Measurements from ENCODE around the gene LARP1. TPM values are rescaled to one million over a fixed set of nuclear protein-coding genes. Genes with fewer than 3 reads are reported as not detected.
"Not testable (repeated sequence)": the region's sequence is repeated elsewhere in the genome, so short reads cannot be mapped to it uniquely, and the experiment has no call there.

The LARP1 gene
- total and polyA plus RNA-seq, 5 experiments from 2014 or later: 10.9 to 180 (median 29.4) TPM

DNA sequence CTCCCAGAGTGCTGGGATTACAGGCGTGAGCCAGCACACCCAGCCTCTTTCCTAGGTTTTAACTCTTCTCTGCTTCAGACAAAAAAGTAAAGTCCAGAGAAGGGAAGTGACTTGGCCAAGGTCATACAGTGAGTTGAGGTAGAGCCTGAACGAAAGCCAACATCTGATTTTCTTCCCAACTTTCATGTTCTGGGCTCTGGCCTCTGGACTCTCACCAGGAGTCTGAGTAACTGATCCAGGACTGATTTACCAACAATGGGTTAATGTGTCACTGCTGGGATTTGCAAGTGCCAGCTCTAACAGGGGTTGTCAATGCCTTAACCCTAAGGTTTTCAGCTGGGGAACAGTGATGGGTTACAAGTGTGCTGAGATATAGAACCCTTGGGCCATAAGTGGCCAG lies 32.2 kb upstream of the LARP1 start:
- Mint-ChIP-seq H3K9me3 (no peaks in the 10 kb centered on the region), H3K4me3 (no peak overlapping the region), H3K27me3 (peaks cover 0 to 3% (median 0%) of the 10 kb centered on the region in 5 donors), H3K27ac (no peak overlapping the region), H3K36me3 (no peaks in the 10 kb centered on the region), H3K4me1 (no peaks in the 10 kb centered on the region)
- POLR2A ChIA-PET: interaction anchor here (0.6 kb wide), 1 partner anchor 44 kb away, joined by 4 read pairs; no protein-coding TSS in a partner anchor
- ATAC-seq: no peak
- DNase-seq: no peak

DNA sequence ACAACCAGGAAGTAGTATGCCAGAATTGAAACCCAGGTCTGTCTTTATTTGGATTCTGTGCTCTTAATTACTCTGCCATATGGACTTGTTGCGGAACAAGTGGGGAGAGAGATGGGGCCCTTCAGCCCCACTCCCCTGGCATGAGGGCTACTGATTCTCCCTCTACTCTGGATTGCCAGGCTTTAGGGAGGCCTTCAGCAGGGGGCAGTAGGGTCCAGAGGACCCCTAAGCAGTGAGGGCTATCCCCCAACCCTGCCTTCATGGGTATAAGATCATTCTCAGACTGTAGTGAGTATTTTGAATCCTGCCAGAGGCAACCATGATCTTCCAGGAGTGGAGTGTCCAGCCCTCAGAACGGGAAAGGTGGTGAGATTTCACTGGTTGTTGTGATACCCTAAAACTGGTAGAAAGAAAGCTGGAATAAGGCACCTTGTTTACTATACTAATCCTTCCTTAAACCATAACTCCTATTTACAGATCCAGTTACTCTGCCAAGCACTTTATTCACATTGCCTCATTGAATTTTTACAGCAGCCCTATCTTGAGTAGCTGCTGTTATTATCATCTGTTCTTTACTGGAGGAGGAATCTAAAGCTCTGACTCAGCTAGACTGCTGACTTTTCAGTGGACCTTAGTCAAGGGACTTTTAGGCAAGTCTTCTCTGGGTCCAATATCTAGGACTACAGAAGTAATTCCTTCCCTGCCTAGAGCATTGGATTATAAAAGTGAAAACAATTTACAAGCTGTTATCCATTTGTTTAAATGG lies 31.3 kb upstream of the LARP1 start:
- ATAC-seq (no peak), DNase-seq (no peak)
- Mint-ChIP-seq H3K4me1 (no peaks in the 10 kb centered on the region), H3K9me3 (peaks cover 0 to 4% (median 0%) of the 10 kb centered on the region in 9 donors), H3K36me3 (peaks cover 0 to 3% (median 0%) of the 10 kb centered on the region in 3 donors), H3K27ac (no peak overlapping the region), H3K4me3 (no peak overlapping the region), H3K27me3 (peaks cover 0 to 3% (median 0%) of the 10 kb centered on the region in 5 donors)
- POLR2A ChIA-PET: no interaction called here

DNA sequence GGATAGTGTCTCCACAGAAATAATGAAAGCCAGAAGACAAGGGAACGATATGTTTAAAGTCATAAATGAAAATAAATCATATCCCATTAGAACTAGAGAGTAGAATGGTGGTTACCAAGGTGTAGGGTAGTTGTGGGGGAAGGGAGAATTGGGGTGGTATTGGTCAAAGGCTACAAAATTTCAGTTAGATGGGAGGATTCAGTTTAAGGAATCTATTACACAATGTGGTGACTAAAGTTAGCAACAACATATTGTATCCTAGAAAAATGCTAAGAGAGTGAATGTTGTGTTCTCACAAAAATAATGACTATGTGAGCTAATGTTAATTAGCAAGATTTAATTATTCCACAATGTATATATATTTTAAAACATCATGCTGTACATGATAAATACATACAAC lies 27.8 kb upstream of the LARP1 start:
- ATAC-seq: no peak

DNA sequence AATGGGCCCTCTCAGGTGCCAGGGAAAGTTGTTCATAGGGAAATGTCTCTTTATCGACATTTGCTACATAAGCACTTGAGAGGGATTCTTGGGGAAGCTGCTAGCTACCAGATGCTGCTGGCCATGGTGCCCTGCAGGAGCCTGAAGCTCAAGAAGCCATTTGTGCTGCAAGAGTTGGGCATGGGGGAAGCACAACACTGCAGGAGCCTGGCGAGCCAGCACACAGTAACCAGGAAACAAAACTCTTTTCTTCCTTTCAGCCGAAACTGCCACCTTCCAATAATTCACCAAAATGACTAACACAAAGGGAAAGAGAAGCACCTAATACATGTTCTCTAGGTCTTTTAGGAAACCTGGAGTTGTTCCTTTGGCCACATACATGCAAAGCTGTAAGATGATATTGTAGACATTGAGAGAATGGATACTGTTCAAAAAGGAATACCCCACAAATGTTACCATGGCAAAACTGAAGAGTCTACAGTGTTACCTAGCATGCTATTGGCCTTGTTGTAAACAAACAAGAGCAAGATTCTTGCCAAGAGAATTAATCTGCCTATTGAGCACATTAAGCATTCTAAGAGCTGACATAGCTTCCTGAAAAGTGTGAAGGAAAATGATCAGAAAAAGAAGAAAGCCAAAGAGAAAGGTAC lies 26.1 kb upstream of the LARP1 start:
- ATAC-seq (no peak), DNase-seq (no peak)
- no peak overlapping the region for H3K4me3 Mint-ChIP-seq
- no peaks in the 10 kb centered on the region for H3K4me1 Mint-ChIP-seq
- peaks cover 0 to 8% (median 5%) of the 10 kb centered on the region in 3 donors for H3K36me3 Mint-ChIP-seq
- POLR2A ChIA-PET: no interaction called here
- H3K27ac Mint-ChIP-seq: no peak overlapping the region
- peaks cover 0 to 2% (median 0%) of the 10 kb centered on the region in 5 donors for H3K27me3 Mint-ChIP-seq
- H3K9me3 Mint-ChIP-seq: peaks cover 0 to 11% (median 2%) of the 10 kb centered on the region in 9 donors

More for the DNA sequence above, 27.8 kb upstream of the LARP1 start:
- POLR2A ChIA-PET: no interaction called here
- Mint-ChIP-seq H3K4me3 (no peak overlapping the region), H3K4me1 (no peaks in the 10 kb centered on the region), H3K27ac (no peak overlapping the region), H3K9me3 (peaks cover 0 to 11% (median 2%) of the 10 kb centered on the region in 9 donors), H3K27me3 (peaks cover 0 to 3% (median 0%) of the 10 kb centered on the region in 5 donors), H3K36me3 (peaks cover 0 to 8% (median 5%) of the 10 kb centered on the region in 3 donors)
- no peak for DNase-seq

DNA sequence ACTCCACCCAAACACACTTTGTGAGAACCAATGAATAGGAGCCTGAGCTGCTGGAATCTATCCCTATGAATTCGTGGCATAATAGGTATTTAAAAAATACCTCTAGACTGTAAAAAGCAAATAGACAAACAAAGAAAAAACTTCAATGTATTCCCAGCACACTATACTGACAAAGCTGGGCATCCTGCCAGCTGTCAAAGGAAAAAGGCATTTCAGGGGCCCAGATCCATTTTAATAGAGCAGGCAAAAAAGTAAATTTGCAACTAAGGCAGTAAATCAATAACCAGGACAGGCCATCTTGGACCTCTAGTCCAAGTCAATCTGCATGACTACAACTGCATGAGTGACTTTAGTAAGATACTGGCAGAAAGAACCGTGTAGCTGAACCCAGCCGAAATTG lies 25.6 kb upstream of the LARP1 start:
- DNase-seq: no peak
- Mint-ChIP-seq H3K4me1 (no peaks in the 10 kb centered on the region), H3K4me3 (no peak overlapping the region), H3K36me3 (peaks cover 0 to 8% (median 5%) of the 10 kb centered on the region in 3 donors), H3K27ac (no peak overlapping the region), H3K27me3 (peaks cover 0 to 2% (median 0%) of the 10 kb centered on the region in 5 donors), H3K9me3 (peaks cover 0 to 11% (median 2%) of the 10 kb centered on the region in 9 donors)
- ATAC-seq: no peak
- POLR2A ChIA-PET: no interaction called here

DNA sequence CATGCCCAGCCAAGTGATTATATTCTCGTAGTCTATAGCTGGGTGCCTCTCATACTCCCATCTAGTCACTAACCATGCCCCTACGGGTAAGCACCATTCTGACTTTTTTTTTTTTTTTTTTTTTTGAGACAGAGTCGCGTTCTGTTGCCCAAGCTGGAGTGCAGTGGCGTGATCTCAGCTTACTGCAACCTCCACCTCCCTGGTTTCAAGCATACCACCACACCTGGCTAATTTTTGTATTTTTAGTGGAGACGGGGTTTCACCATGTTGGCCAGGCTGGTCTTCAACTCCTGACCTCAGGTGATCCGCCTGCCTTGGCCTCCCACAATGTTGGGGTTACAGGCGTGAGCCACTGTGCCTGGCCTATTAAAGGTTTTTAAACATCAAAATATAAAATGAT lies 24.4 kb upstream of the LARP1 start:
- H3K27ac Mint-ChIP-seq, H3K36me3 Mint-ChIP-seq, H3K4me1 Mint-ChIP-seq, ATAC-seq, DNase-seq, H3K4me3 Mint-ChIP-seq, POLR2A ChIA-PET, H3K27me3 Mint-ChIP-seq: not testable (repeated sequence)
- peaks cover 0 to 11% (median 2%) of the 10 kb centered on the region in 9 donors for H3K9me3 Mint-ChIP-seq

DNA sequence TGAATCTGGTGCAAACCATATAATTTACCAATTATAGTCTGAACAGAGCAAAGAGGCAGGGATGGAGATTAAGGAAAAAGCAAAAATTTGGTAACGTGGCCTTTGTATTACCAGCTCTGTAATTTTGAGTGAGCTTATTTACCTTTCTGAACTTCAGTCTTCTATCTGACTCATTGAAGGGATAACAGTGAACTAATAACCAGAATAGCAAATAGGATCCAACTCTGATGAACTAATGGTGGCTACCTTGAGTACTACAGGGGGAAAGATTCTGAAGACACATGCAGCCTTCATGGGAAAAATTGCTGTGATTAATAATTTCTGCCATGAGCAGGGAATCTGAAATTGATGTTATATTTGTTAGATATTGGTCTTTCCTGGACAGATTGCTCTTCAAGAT lies 23.0 kb upstream of the LARP1 start:
- H3K27ac Mint-ChIP-seq: no peak overlapping the region
- H3K4me3 Mint-ChIP-seq: no peak overlapping the region
- H3K4me1 Mint-ChIP-seq: no peaks in the 10 kb centered on the region
- ATAC-seq: no peak
- POLR2A ChIA-PET: no interaction called here
- H3K27me3 Mint-ChIP-seq: peaks cover 0 to 2% (median 0%) of the 10 kb centered on the region in 5 donors
- DNase-seq: no peak
- peaks cover 0 to 11% (median 2%) of the 10 kb centered on the region in 9 donors for H3K9me3 Mint-ChIP-seq
- peaks cover 0 to 8% (median 5%) of the 10 kb centered on the region in 3 donors for H3K36me3 Mint-ChIP-seq

DNA sequence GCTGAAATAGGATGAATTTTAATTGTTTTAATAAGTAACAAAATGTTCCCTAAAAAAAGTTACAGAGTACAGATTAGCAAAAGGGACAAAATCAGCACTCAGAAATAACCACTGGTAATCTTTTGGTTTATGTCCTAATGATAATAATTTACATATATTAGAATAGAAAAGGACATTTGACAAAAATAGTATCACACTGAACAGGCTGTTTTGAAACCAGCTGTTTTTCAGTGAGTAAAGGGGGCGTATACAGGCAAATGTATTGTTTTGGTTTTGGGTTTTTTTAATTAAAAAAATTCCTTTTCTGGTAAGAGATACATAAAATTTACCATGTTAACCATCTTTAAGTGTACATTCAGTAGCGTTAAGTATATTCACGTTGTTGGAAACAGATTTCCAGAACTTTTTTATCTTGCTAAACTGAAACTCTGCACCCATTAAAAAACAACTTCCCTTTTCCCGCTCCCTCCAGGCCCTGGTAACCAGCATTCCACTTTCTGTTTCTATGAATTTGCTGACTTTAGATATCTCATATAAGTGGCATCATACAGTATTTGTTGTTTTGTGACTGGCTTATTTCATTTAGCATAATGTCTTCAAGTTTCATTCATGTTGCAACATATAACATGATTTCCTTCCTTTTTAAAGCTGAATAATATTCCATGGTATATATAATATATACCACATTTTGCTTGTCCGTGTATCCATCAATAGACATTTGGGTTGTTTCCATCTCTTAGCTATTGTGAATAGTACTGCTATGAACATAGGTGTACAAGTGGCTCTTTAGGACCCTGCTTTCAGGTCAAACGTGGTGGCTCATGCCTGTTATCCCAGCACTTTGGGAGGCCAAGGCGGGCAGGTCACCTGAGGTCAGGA lies 20.6 kb upstream of the LARP1 start:
- peaks cover 0 to 7% (median 2%) of the 10 kb centered on the region in 9 donors for H3K9me3 Mint-ChIP-seq
- H3K4me1 Mint-ChIP-seq: no peaks in the 10 kb centered on the region
- POLR2A ChIA-PET: no interaction called here
- ATAC-seq: no peak
- H3K4me3 Mint-ChIP-seq: no peak overlapping the region
- peaks cover 0 to 2% (median 0%) of the 10 kb centered on the region in 5 donors for H3K27me3 Mint-ChIP-seq
- DNase-seq: no peak
- H3K36me3 Mint-ChIP-seq: peaks cover 0 to 2% (median 2%) of the 10 kb centered on the region in 3 donors
- peak overlapping the region in 1 of 10 donors; percentile 88 for H3K27ac Mint-ChIP-seq

DNA sequence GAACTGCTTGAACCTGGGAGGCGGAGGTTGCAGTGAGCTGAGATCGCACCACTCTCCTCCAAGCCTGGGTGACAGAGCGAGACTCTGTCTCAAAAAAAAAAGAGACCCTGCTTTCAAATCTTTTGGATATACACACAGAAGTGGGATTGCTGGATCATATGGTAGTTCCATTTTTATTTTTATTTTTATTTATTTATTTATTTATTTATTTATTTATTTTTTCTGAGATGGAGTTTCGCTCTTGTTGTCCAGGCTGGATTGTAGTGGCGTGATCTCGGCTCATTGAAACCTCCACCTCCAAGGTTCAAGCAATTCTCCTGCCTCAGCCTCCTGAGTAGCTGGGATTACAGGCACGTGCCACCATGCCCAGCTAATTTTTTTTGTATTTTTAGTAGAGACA lies 19.8 kb upstream of the LARP1 start:
- DNase-seq, H3K9me3 Mint-ChIP-seq, POLR2A ChIA-PET, H3K4me1 Mint-ChIP-seq, H3K4me3 Mint-ChIP-seq, ATAC-seq, H3K27me3 Mint-ChIP-seq, H3K36me3 Mint-ChIP-seq: not testable (repeated sequence)
- peak overlapping the region in 1 of 10 donors; percentile 88 for H3K27ac Mint-ChIP-seq

DNA sequence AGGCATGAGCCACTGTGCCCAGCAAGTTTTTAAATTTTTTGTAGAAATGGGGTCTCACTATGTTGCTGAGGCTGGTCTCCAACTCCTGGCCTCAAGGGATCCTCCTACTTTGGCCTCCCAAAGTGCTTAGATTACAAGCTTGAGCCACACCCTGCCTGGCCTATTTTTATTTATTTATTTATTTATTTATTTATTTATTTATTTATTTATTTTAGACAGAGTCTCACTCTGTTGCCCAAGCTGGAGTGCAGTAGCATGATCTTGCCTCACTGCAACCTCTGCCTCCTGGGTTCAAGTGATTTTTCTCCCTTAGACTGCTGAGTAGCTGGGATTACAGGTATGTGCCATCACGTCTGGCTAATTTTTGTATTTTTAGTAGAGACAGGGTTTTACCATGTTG lies 18.8 kb upstream of the LARP1 start:
- POLR2A ChIA-PET: interaction anchor here (0.6 kb wide), 1 partner anchor 142 kb away, joined by 4 read pairs; no protein-coding TSS in a partner anchor
- H3K4me1 Mint-ChIP-seq, H3K9me3 Mint-ChIP-seq, H3K27ac Mint-ChIP-seq, ATAC-seq, DNase-seq, H3K36me3 Mint-ChIP-seq, H3K4me3 Mint-ChIP-seq, H3K27me3 Mint-ChIP-seq: not testable (repeated sequence)

DNA sequence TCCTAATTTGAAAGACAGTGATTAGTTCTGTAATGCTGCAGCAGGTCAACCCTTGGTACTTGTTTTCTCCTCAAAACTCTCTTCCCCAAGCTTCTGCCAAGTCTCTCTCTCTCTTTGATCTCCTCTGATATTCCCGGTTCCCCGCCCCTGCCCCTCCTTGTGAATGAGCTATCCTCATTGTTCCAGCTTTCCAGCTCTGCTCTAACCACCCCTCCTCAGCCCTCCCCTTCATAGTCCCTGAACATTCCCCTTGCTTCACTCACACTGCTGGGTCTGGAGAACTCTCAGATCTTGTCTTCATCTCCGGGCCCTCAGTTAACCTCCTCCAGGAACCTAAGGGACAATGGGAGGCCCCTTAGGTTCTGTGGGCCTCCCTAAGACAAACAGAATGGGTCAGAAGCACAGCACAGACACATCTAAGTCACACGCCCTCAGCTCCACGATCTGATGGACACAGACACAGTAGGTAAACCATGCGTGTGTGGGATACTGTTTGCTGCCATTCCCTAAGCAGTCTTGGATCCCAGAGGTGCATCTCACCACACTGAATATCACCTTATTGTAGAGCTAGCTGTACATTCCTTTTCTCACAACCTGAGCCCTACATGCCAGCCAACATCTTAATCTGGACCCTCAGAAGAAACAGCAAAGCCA lies 17.4 kb upstream of the LARP1 start:
- no peaks in the 10 kb centered on the region for H3K4me1 Mint-ChIP-seq
- no peak overlapping the region for H3K4me3 Mint-ChIP-seq
- ATAC-seq: no peak
- POLR2A ChIA-PET: no interaction called here
- no peaks in the 10 kb centered on the region for H3K27me3 Mint-ChIP-seq
- no peaks in the 10 kb centered on the region for H3K36me3 Mint-ChIP-seq
- no peaks in the 10 kb centered on the region for H3K9me3 Mint-ChIP-seq
- H3K27ac Mint-ChIP-seq: peak overlapping the region in 1 of 10 donors; percentile 14
- no peak for DNase-seq

DNA sequence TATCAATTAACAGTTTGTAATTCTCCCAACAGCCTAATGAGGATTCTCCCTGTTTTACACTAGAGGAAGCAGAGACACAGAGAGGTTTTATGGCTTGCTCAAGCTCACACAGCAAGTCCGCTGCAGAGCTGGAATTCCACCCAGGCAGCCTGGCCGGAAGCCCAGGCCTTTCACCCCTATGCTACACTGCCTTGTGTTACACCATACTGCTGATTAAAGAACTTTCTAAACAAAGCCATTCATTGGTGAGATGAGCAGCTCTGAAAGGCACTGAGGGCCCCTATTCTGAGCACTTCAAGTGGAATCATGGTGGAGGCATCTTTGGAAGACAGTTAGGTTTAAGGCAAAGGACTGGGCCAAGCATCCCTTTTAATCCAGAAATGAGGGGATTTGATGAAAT lies 14.7 kb upstream of the LARP1 start:
- no peak overlapping the region for H3K4me3 Mint-ChIP-seq
- peak overlapping the region in 1 of 10 donors; percentile 57 for H3K27ac Mint-ChIP-seq
- no peaks in the 10 kb centered on the region for H3K36me3 Mint-ChIP-seq
- H3K9me3 Mint-ChIP-seq: no peaks in the 10 kb centered on the region
- POLR2A ChIA-PET: no interaction called here
- ATAC-seq (no peak), DNase-seq (no peak)
- no peaks in the 10 kb centered on the region for H3K27me3 Mint-ChIP-seq
- no peaks in the 10 kb centered on the region for H3K4me1 Mint-ChIP-seq
